Measurements from ENCODE around the gene VAV1. TPM values are rescaled to one million over a fixed set of nuclear protein-coding genes. Genes with fewer than 3 reads are reported as not detected.

The VAV1 gene
- total RNA-seq, 6 experiments from 2014 or later = 1.1 to 7.9 (median 3.1) TPM

- 57% methylated on average over 10 of the region's 29 CpGs for WGBS (ENCODE audit: insufficient coverage, low coverage, low lambda C conversion rate, missing lambda C conversion rate)
- Histone ChIP-seq H3K27ac (no peak overlapping the region), H3K9me3 (no peaks in the 10 kb centered on the region), H3K36me3 (peaks cover 0 to 6% (median 0%) of the 10 kb centered on the region in 4 donors), H3K4me3 (no peak overlapping the region), H3K4me1 (peaks cover 4 to 29% (median 15%) of the 10 kb centered on the region in 4 donors), H3K27me3 (no peaks in the 10 kb centered on the region)
- intact Hi-C loops (cut with DNase I) = loop anchor here in 1 of 2 donors (10.0 kb wide), 1 partner anchor 131 kb away; no protein-coding TSS in a partner anchor
- TF ChIP-seq CTCF (IDR thresholded peaks at IDR 0.05) (peak in 2 of 4 donors; percentile 20 to 31), POLR2A (IDR thresholded peaks at IDR 0.05) (no peak)
- ATAC-seq (no peak), DNase-seq (peak in 1 of 3 donors; percentile 55)
Observed at GRCh38 chr19:6733338-6734095, 39.0 kb upstream of the VAV1 start.

- Histone ChIP-seq H3K4me3 (no peak overlapping the region), H3K36me3 (peaks cover 0 to 6% (median 0%) of the 10 kb centered on the region in 4 donors), H3K27ac (peak overlapping the region in 1 of 3 donors; percentile 3), H3K27me3 (no peaks in the 10 kb centered on the region), H3K9me3 (no peaks in the 10 kb centered on the region), H3K4me1 (peaks cover 4 to 29% (median 16%) of the 10 kb centered on the region in 4 donors)
- DNase-seq (peak in 1 of 3 donors; percentile 50), ATAC-seq (no peak)
- TF ChIP-seq POLR2A (IDR thresholded peaks at IDR 0.05) (no peak), CTCF (IDR thresholded peaks at IDR 0.05) (no peak)
- WGBS (ENCODE audit: insufficient coverage, low coverage, low lambda C conversion rate, missing lambda C conversion rate) = no CpG with 5 or more reads among the region's 20 CpGs
- intact Hi-C loops (cut with DNase I) = loop anchor here in 1 of 2 donors (10.0 kb wide), 1 partner anchor 131 kb away; no protein-coding TSS in a partner anchor
Observed at GRCh38 chr19:6734096-6734696, 38.3 kb upstream of the VAV1 start.

GRCh38 chr19:6735181-6735911 is 37.2 kb upstream of the VAV1 start:
- Histone ChIP-seq H3K36me3 (peaks cover 0 to 6% (median 0%) of the 10 kb centered on the region in 4 donors), H3K9me3 (no peaks in the 10 kb centered on the region), H3K4me1 (peaks cover 4 to 34% (median 16%) of the 10 kb centered on the region in 4 donors), H3K27ac (peak overlapping the region in 1 of 3 donors; percentile 95), H3K27me3 (no peaks in the 10 kb centered on the region), H3K4me3 (no peak overlapping the region)
- intact Hi-C loops (cut with DNase I) = loop anchor here in 1 of 2 donors (10.0 kb wide), 1 partner anchor 129 kb away; no protein-coding TSS in a partner anchor
- no peak for TF ChIP-seq POLR2A (IDR thresholded peaks at IDR 0.05)
- no peak for TF ChIP-seq CTCF (IDR thresholded peaks at IDR 0.05)
- WGBS (ENCODE audit: insufficient coverage, low coverage, low lambda C conversion rate, missing lambda C conversion rate) = 69% methylated on average over 9 of the region's 15 CpGs
- no peak for DNase-seq
- ATAC-seq = no peak

- DNase-seq = peak; percentile 82 to 87 (median 84)
- WGBS (ENCODE audit: insufficient coverage, low coverage, low lambda C conversion rate, missing lambda C conversion rate) = 16% methylated on average over 15 of the region's 25 CpGs
- H3K4me3 ChIP-seq = peak overlapping the region; percentile 82 to 96 (median 94)
- peaks cover 0 to 6% (median 0%) of the 10 kb centered on the region in 4 donors for H3K36me3 ChIP-seq
- peaks cover 4 to 35% (median 16%) of the 10 kb centered on the region in 4 donors for H3K4me1 ChIP-seq
- H3K27ac ChIP-seq = peak overlapping the region; percentile 84 to 97 (median 95)
- peak; percentile 54 to 69 (median 62) for TF ChIP-seq CTCF (IDR thresholded peaks at IDR 0.05)
- peak; percentile 25 for TF ChIP-seq POLR2A (IDR thresholded peaks at IDR 0.05)
- H3K9me3 ChIP-seq = no peaks in the 10 kb centered on the region
- intact Hi-C loops (cut with DNase I) = loop anchor here in 1 of 2 donors (10.0 kb wide), 1 partner anchor 128 kb away; no protein-coding TSS in a partner anchor
- H3K27me3 ChIP-seq = no peaks in the 10 kb centered on the region
- peak; percentile 10 to 33 (median 22) for ATAC-seq
Observed at GRCh38 chr19:6736169-6736916, 36.2 kb upstream of the VAV1 start.
